Heart right ventricle (tissue), 16 donors: Measurements from ENCODE around the gene FTO. TPM values are rescaled to one million over a fixed set of nuclear protein-coding genes. Genes with fewer than 3 reads are reported as not detected.

Experiments
- ATAC-seq, 8 donors: fragments of 200-7000 bp; cut with Tn5 transposase; one replicate each; pipeline ENCODE4 v1.9.1; 2020; ENCODE audit warnings: mild to moderate bottlenecking in 8 of 8, moderate library complexity in 8 of 8, moderate number of reproducible peaks in 1 of 8
- DNase-seq, 2 donors: peaks; one replicate each; pipeline ENCODE4 v3.0.0-alpha.2; 2020
- H3K27ac ChIP-seq, 10 donors: fragments of 200-600 bp; sonication (generic) in 2 of 10; one replicate each; pipeline versions ENCODE4 v1.5.0 to v1.8.0; 2020 to 2022; ENCODE audit warnings: mild to moderate bottlenecking in 3 of 10
- H3K27me3 ChIP-seq, 7 donors: fragments of 200-600 bp; one replicate each; pipeline ENCODE4 v1.8.0; 2021 to 2022; ENCODE audit warnings: mild to moderate bottlenecking in 2 of 7
- H3K36me3 ChIP-seq, 9 donors: fragments of 200-600 bp; sonication (generic) in 1 of 9; one replicate each; pipeline versions ENCODE4 v1.5.0 to v1.8.0; 2020 to 2022; ENCODE audit warnings: mild to moderate bottlenecking in 2 of 9
- H3K4me1 ChIP-seq, 9 donors: fragments of 200-600 bp; sonication (generic) in 1 of 9; one replicate each; pipeline versions ENCODE4 v1.5.0 to v1.8.0; 2020 to 2022; ENCODE audit warnings: mild to moderate bottlenecking in 4 of 9
- H3K4me3 ChIP-seq, 10 donors: fragments of 200-600 bp; sonication (generic) in 2 of 10; one replicate each; pipeline versions ENCODE4 v1.5.0 to v1.8.0; 2020 to 2022; ENCODE audit warnings: mild to moderate bottlenecking in 7 of 10, moderate library complexity in 2 of 10
- H3K9me3 ChIP-seq, 11 donors: fragments of 200-600 bp in 10 of 11; sonication (generic) in 2 of 11; one replicate each; pipeline versions ENCODE4 v1.5.0 to v1.8.0; 2013 to 2022; ENCODE audit warnings: mild to moderate bottlenecking in 2 of 11, control low read depth in 1 of 11, moderate library complexity in 1 of 11
- WGBS, 2 donors: extraction: QIAGEN DNeasy Blood & Tissue Kit; methylation state at CpG; one replicate each; pipeline ENCODE4 v1.1.7; 2013; ENCODE audit warnings: inconsistent platforms in 1 of 2; 5-methylcytosine and 5-hydroxymethylcytosine counted together
- intact Hi-C, 10 donors: fragments of 100-400 bp; cut with DNase I; formaldehyde crosslinking; loops; one replicate each; pipeline versions ENCODE4 v1.11.1 to v1.14.2; 2022
- polyA plus RNA-seq, 2 donors: library from polyadenylated mRNA; stranded (reverse); fragments of 200-250 nt; gene quantifications; one replicate each; pipeline ENCODE4 v1.2.3, GENCODE V29; 2013
- total RNA-seq, 10 donors: library from RNA; stranded (reverse); fragmentation: NEBNext Ultra II Directional in 3 of 10; extraction: Animal tissue kit (Norgen Biotek cat#: 25700) in 3 of 10; gene quantifications; one replicate each; pipeline versions ENCODE4 v1.2.1 to v1.2.4, GENCODE V29; 2021 to 2023
- TF ChIP-seq, protein P1 (sequence below), 9 donors: fragments of 200-600 bp; sonication (generic) in 2 of 9; IDR thresholded peaks; one replicate each; pipeline versions ENCODE4 v1.5.0 to v1.8.0; 2021 to 2022; ENCODE audit warnings: antibody characterized with exemption in 9 of 9, mild to moderate bottlenecking in 5 of 9, moderate library complexity in 1 of 9
- donor health status: Arrhythmogenic right ventricular cardiomyopathy.
- donor health status: ischemic (EF 13 %, LVEDD 7.1; RV severe dilation, severe dysfunction).
- donor health status: healthy with polysubstance abuse.
- donor health status: DM: no; HTN: yes; CAD: no.
- donor health status: DM: no; HTN: no; CAD: no.
- donor health status: ischemic (EF 25% LVEDD 6.9; RV normal size, moderate dysfunction).
- donor health status: ischemic (EF 25% LVEDD 5.7; RV mildly dilated, moderate dysfunction).
- donor health status: healthy.
- donor health status: DM: yes; HTN: yes; CAD: no.
- donor health status: Ischemic cardiomyopathy.
- donor health status: ischemic (EF 35%, LVEDD 5.7; RV mildly dilated, moderate dysfunction).
- donor health status: nonischemic (EF 11% LVEDD 7.7; RV severe dilation, severe dysfunction).
- donor health status: DM: yes; HTN: yes; CAD: no.
- donor health status: PGD.
- donor health status: ischemic (EF 29% LVEDD 5.4; RV normal size, mild dysfunction).
- donor health status: nonischemic (EF 23%, LVEDD 6.1; RV moderate dilation, normal function).

The FTO gene
- total and polyA plus RNA-seq, 12 donors: 8.5 to 103 (median 90.0) TPM

DNA sequence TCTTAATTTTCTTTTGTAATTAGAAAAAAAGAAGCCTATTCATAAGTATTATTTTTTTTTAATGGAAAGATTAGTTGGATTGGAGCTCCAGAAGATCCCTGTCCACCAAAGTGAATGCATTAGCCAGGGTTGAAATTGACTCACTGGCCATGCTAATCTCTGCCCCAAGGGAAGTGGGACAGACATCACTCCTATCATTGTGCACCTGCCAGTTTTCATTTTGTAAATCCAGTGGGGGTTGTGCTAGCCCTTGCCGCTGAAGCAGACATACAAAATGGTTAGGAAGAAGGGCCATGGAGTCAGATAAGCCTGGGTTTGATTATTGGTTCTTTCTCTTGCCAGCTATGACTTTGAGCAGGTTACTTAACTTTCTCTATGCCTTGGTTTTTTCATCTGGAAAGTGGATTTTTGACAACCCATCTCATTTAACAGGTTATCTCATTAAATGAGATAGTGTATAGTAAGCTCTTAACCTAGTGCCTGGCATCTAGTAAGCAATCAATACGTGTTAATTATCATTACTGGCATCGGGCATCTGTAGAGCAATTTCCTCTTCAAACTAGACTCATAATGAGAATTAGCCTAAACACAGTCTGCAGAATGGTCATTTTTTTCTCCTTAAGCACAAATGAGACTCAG is 365.8 kb downstream of the FTO start:
- 89 to 95% methylated on average over 3 of the region's 3 CpGs for WGBS, 2 donors
- H3K27me3 ChIP-seq: no peaks in the 10 kb centered on the region

DNA sequence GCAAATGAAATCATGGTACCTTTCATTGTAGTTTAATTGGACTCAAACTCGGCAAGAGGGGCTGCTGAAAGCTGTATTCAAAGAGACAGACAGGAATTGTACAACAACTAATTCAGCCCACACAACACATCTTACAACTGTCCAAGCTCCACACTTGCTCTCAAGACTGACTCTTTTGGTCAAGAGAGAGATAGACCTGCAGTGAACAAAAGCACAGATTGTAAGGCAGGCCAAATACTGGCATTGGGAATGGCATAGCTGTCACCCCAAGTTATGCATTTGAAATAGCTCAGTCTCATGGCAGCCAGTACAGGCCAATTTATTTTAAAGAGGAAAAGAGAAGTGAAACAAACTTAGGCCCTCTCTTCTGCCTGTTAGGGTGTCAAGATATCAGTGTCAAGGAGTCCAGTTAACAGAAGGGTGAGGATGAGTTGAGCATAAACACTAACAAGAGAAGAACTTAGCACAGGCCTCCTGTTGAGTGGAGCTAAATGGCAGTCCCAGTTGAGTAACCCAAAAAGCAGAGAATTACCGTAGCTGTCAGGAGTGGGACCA is 366.9 kb downstream of the FTO start:
- DNase-seq (no peak), ATAC-seq (no peak)
- Histone ChIP-seq H3K27me3 (no peaks in the 10 kb centered on the region), H3K9me3 (no peaks in the 10 kb centered on the region), H3K27ac (no peak overlapping the region), H3K4me1 (peaks cover 0 to 15% (median 0%) of the 10 kb centered on the region in 9 donors), H3K36me3 (no peaks in the 10 kb centered on the region), H3K4me3 (no peak overlapping the region)
- 95 to 96% methylated on average over 2 of the region's 2 CpGs for WGBS, 2 donors
- intact Hi-C loops: no loop called here
- TF ChIP-seq, protein P1, sequence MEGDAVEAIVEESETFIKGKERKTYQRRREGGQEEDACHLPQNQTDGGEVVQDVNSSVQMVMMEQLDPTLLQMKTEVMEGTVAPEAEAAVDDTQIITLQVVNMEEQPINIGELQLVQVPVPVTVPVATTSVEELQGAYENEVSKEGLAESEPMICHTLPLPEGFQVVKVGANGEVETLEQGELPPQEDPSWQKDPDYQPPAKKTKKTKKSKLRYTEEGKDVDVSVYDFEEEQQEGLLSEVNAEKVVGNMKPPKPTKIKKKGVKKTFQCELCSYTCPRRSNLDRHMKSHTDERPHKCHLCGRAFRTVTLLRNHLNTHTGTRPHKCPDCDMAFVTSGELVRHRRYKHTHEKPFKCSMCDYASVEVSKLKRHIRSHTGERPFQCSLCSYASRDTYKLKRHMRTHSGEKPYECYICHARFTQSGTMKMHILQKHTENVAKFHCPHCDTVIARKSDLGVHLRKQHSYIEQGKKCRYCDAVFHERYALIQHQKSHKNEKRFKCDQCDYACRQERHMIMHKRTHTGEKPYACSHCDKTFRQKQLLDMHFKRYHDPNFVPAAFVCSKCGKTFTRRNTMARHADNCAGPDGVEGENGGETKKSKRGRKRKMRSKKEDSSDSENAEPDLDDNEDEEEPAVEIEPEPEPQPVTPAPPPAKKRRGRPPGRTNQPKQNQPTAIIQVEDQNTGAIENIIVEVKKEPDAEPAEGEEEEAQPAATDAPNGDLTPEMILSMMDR (IDR thresholded peaks at IDR 0.05): no peak

More for the DNA sequence above, 365.8 kb downstream of the FTO start:
- Histone ChIP-seq H3K36me3 (no peaks in the 10 kb centered on the region), H3K4me1 (peaks cover 0 to 13% (median 0%) of the 10 kb centered on the region in 9 donors), H3K9me3 (no peaks in the 10 kb centered on the region), H3K4me3 (no peak overlapping the region), H3K27ac (no peak overlapping the region)
- TF ChIP-seq, protein P1 (IDR thresholded peaks at IDR 0.05): no peak
- DNase-seq: no peak
- ATAC-seq: no peak
- intact Hi-C loops: no loop called here

DNA sequence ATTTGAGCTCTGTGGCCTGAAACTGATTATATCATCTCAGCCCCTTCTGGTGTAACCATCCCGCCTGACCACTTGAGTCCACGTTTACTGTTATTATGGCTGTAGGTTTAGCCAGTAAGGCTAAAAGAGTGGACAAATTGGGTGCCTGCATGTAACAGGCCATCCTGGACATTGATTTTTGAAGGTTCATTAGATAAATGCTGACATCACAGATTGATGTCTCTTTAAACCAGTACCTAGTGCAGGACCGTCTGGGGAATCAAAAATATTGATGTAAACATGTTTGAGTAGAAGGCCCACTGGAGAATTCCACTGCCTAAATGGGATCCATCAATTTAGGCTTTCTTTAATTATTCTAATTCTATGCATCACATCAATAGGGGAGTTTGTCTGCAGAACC is 367.6 kb downstream of the FTO start:
- no peak overlapping the region for H3K27ac ChIP-seq

DNA sequence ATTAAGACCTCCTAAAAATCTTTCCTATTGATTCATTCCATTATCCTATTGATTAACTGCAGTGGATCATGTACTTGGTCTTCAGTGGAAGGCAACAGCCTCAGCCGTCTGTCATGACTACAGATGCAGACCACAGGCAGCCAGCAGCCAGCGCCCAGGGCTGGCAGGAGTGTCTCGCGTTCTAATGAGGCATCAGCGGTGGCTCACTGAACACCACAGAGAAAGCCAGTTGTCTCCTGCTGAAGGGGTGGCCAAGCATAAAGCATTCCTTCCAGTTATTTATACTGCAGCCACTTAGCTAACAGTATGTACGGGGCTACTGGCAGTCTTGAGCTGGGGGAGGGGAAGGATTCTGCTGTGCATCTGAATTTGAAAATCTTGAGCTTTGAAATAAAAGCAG is 368.3 kb downstream of the FTO start:
- Histone ChIP-seq H3K9me3 (no peaks in the 10 kb centered on the region), H3K4me1 (peaks cover 0 to 9% (median 0%) of the 10 kb centered on the region in 9 donors), H3K27me3 (no peaks in the 10 kb centered on the region), H3K27ac (no peak overlapping the region), H3K4me3 (no peak overlapping the region), H3K36me3 (no peaks in the 10 kb centered on the region)
- intact Hi-C loops: no loop called here
- peak in 4 of 8 donors; percentile 31 to 61 (median 54) for ATAC-seq
- no peak for DNase-seq
- 67 to 76% methylated on average over 6 of the region's 6 CpGs for WGBS, 2 donors
- TF ChIP-seq, protein P1 (IDR thresholded peaks at IDR 0.05): no peak

More for the DNA sequence above, 367.6 kb downstream of the FTO start:
- Histone ChIP-seq H3K4me1 (peaks cover 0 to 12% (median 0%) of the 10 kb centered on the region in 9 donors), H3K27me3 (no peaks in the 10 kb centered on the region), H3K4me3 (no peak overlapping the region), H3K9me3 (no peaks in the 10 kb centered on the region), H3K36me3 (no peaks in the 10 kb centered on the region)
- WGBS, 2 donors: 94 to 97% methylated on average over 3 of the region's 3 CpGs
- intact Hi-C loops: no loop called here
- ATAC-seq (no peak), DNase-seq (no peak)
- TF ChIP-seq, protein P1 (IDR thresholded peaks at IDR 0.05): no peak
